Left ventricle myocardium inferior (tissue), 1 donor: ENCODE data around the gene ISG20L2. TPM values are rescaled to one million over a fixed set of nuclear protein-coding genes. Genes with fewer than 3 reads are reported as not detected.

Experiments
- DNase-seq: peaks from one replicate; pipeline ENCODE4 v3.0.0-alpha.2; 2020
- H3K27ac ChIP-seq: fragments of 200-600 bp; replicated peaks from 2 replicates; pipeline ENCODE4 v1.8.0; 2021
- H3K27me3 ChIP-seq: fragments of 200-600 bp; 2 replicates; pipeline ENCODE4 v1.8.0; 2021; ENCODE audit warnings: low read depth
- H3K36me3 ChIP-seq: fragments of 200-600 bp; 2 replicates; pipeline ENCODE4 v1.8.0; 2021
- H3K4me1 ChIP-seq: fragments of 200-600 bp; 2 replicates; pipeline ENCODE4 v1.8.0; 2021
- H3K4me3 ChIP-seq: fragments of 200-600 bp; 2 replicates; pipeline ENCODE4 v1.8.0; 2021; ENCODE audit warnings: mild to moderate bottlenecking, moderate library complexity
- H3K9me3 ChIP-seq: fragments of 200-600 bp; replicated peaks from 2 replicates; pipeline ENCODE4 v1.8.0; 2021
- CTCF ChIP-seq: fragments of 200-600 bp; IDR thresholded peaks from 2 replicates; pipeline ENCODE4 v1.8.0; 2021; ENCODE audit warnings: antibody characterized with exemption, mild to moderate bottlenecking, borderline replicate concordance
- intact Hi-C: fragments of 100-400 bp; cut with micrococcal nuclease; formaldehyde crosslinking; loops from one replicate; pipeline ENCODE4 v1.11.0; 2022
- total RNA-seq: library from RNA; stranded (reverse); fragmentation: NEBNext Ultra II Directional; extraction: Animal tissue kit (Norgen Biotek cat#: 25700); gene quantifications from one replicate; pipeline ENCODE4 v1.2.1, GENCODE V29; 2021
- donor health status: DM: no; HTN: yes; CAD: no; lungs with severe emphysema.

Gene ISG20L2
- total RNA-seq, 1 donor from 2014 or later, result 11.5 TPM

GRCh38 chr1:156756355-156756754 is 27.8 kb upstream of the ISG20L2 start:
- intact Hi-C loops, result no loop called here
- TF ChIP-seq CTCF, result no peak
- DNase-seq, result no peak
- no peaks in the 10 kb centered on the region for H3K9me3 ChIP-seq
- peaks cover 30% of the 10 kb centered on the region for H3K4me1 ChIP-seq
- H3K27ac ChIP-seq, result no peak overlapping the region
- H3K36me3 ChIP-seq, result no peaks in the 10 kb centered on the region
- H3K4me3 ChIP-seq, result no peak overlapping the region
- no peaks in the 10 kb centered on the region for H3K27me3 ChIP-seq

DNA sequence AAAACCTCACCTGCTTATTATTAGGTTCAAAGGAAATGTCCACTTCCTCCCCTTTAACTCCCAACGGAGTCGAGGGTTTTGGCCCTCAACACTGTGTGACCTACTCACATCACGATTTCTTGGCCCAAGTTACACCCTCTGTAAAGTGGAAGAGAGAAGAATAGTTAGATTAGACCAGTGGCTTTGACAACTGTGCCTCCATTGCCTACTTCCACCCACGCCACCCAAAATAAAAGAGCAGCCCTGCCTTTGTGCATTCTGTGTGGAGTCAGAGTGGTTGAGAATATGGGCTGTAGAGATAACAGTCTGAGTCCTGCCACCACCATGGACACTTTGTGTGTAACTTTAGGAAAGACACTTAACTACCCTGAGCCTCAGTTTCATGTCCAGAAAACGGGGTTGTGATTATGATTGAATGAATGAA is 27.0 kb upstream of the ISG20L2 start:
- intact Hi-C loops, result no loop called here
- Histone ChIP-seq H3K9me3 (no peaks in the 10 kb centered on the region), H3K36me3 (no peaks in the 10 kb centered on the region), H3K27me3 (no peaks in the 10 kb centered on the region), H3K4me3 (no peak overlapping the region), H3K27ac (peak overlapping the region; percentile 40), H3K4me1 (peaks cover 35% of the 10 kb centered on the region)
- no peak for DNase-seq
- no peak for TF ChIP-seq CTCF

DNA sequence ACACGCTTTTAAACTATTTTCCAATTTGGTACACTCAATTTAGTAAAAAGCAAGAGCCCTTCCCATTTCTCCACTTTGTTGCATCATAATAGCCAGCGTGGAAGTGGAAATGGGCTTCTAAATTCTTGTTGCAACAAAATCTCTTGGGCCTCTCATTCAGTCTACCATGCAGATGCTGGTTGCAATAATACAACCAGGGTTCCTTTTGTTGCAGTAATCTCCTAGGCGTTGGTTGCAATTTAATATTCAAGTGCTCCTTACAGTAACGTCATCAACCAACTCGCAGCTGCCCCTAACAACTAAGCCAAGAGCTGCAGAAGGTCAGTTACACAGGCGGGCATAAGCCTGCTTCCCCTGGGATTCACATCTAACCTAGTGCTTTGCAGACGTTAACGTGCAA is 25.7 kb upstream of the ISG20L2 start:
- Histone ChIP-seq H3K4me1 (peaks cover 48% of the 10 kb centered on the region), H3K27ac (no peak overlapping the region), H3K9me3 (no peaks in the 10 kb centered on the region), H3K27me3 (no peaks in the 10 kb centered on the region), H3K36me3 (no peaks in the 10 kb centered on the region), H3K4me3 (no peak overlapping the region)
- intact Hi-C loops, result no loop called here
- no peak for DNase-seq
- no peak for TF ChIP-seq CTCF

DNA sequence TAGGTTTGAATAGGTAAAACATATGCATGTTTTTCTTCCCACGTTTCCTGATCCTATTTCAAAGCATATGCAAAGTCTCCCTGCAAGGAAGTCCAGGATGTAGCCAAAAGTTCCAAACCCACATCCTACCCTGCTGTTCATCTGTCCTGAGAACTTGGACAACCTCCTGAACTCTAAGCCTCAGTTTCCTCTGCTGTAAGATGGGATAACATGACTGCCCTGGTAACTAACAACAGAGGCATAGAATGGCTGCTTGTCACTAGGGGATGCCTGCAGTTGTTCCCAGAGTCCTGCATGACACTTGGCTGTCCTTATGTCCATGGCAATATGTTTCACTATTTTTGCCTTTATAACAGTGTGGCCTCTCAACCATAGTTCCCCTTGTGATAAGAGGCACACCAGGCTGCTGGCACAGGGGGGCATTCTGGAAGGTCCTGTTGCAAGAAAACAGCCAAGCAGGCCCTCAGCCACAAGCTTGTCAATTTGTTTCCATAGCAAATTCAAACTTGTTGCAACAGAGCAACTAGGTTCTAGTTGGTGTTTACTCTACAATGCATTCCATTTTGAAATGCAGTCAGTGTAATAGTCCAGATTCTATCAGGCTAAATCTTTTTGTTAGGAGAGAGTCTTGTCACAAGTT is 24.4 kb upstream of the ISG20L2 start:
- Histone ChIP-seq H3K9me3 (no peaks in the 10 kb centered on the region), H3K4me1 (peaks cover 61% of the 10 kb centered on the region), H3K27ac (peak overlapping the region; percentile 98), H3K36me3 (no peaks in the 10 kb centered on the region), H3K4me3 (peak overlapping the region; percentile 99), H3K27me3 (no peaks in the 10 kb centered on the region)
- TF ChIP-seq CTCF, result no peak
- intact Hi-C loops, result no loop called here
- no peak for DNase-seq

DNA sequence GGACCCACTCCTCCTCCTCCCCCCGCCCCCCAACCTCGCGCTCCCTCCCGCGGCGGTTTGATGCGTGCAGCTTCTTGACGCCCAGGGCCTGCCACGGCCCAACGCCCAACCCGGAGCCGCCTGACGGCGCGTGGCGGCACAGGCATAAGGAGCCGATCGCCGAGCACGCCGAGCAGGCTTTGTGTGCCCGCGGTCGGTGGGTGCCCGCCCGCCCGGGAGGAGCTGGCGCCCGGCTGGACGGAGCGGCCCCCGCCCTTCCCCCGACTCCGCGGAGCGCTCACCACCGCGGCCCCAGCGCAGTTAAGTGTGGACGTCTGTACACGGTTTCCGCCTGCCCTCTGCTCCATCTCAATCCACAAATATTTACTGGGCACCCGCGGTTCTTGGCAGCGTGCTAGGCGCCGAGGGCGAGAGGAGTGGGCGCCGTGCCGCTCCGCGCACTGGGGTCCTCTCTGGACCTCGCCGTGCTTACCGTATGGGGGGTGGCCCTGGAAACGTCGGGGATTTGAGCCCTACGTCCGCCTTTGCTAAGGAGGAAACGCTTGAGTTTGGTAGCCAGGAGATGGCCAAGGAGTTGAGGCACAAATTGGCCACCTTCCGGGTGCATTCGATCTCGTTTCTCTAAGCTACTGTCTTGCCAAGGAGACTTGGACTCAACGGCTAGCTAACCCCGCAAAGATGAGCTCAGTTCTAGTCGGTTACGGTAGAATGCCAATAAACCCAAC is 23.4 kb upstream of the ISG20L2 start:
- intact Hi-C loops, result no loop called here

More for the DNA sequence above, 23.4 kb upstream of the ISG20L2 start:
- Histone ChIP-seq H3K9me3 (no peaks in the 10 kb centered on the region), H3K4me3 (peak overlapping the region; percentile 99), H3K36me3 (no peaks in the 10 kb centered on the region), H3K27ac (peak overlapping the region; percentile 98), H3K27me3 (no peaks in the 10 kb centered on the region), H3K4me1 (peaks cover 69% of the 10 kb centered on the region)
- DNase-seq, result peak; percentile 99
- no peak for TF ChIP-seq CTCF
